ENCODE data around the gene ITGB5.

- no peak for TF ChIP-seq CTCF (IDR thresholded peaks at IDR 0.05)
- TF ChIP-seq NR3C1 (IDR thresholded peaks at IDR 0.05) = no peak
- TF ChIP-seq E2F6 (IDR thresholded peaks at IDR 0.05; ENCODE audit: borderline replicate concordance, low read depth) = no peak
- TF ChIP-seq RAD21 (conservative IDR thresholded peaks at IDR 0.05 in 1 of 2, IDR thresholded peaks at IDR 0.05 in 1 of 2) = no peak
- no peak for TF ChIP-seq NFE2L2 (conservative IDR thresholded peaks at IDR 0.05; ENCODE audit: low read length)
- TF ChIP-seq CHD2 (IDR thresholded peaks at IDR 0.05; ENCODE audit: low read length, partially characterized antibody) = no peak
- TF ChIP-seq POLR2A (IDR thresholded peaks at IDR 0.05; ENCODE audit: low read length) = no peak
- TF ChIP-seq JUN (IDR thresholded peaks at IDR 0.05) = no peak
Observed at GRCh38 chr3:124920718-124921117, 33.6 kb upstream of the ITGB5 start.
